ENCODE results near the gene CPD.

The CPD gene

GRCh38 chr17:30513346-30513745, 134.6 kb downstream of the CPD start:
- peak; percentile 90 for DNase-seq

- no peak for DNase-seq
Observed at GRCh38 chr17:30514895-30515596, 136.3 kb downstream of the CPD start.

GRCh38 chr17:30517786-30518185, 139.1 kb downstream of the CPD start:
- no peak for DNase-seq

DNA sequence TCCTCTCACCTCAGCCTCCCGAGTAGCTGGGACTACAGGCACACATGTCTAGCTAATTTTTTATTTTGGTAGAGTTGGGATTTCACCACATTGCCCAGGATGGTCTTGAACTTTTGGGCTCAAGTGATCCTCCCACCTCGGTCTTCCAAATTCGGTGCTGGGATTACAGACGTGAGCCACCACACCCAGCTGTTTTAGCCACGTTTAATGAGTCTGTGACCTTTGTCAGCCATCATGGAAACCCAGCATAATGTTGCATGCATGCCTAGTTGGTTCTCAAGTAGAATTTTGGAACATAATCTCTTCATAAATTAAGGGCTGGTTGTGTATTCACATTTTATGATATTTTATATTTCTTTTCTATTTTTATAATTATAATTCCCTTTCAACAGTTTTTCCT, 140.4 kb downstream of the CPD start:
- DNase-seq = no peak

Data from fibroblast of skin of back (primary cell).